Cardiac septum (tissue), 1 donor: ENCODE data around the gene CAMSAP3. TPM values are rescaled to one million over a fixed set of nuclear protein-coding genes. Genes with fewer than 3 reads are reported as not detected.

ENCODE experiments used
- DNase-seq: peaks from one replicate; pipeline ENCODE4 v3.0.0-alpha.2; 2020; ENCODE audit warnings: low spot score
- intact Hi-C: fragments of 100-400 bp; cut with DNase I; formaldehyde crosslinking; loops from one replicate; pipeline ENCODE4 v1.14.0; 2022
- total RNA-seq: library from RNA; stranded (reverse); fragmentation: NEBNext Ultra II Directional; extraction: Animal tissue kit (Norgen Biotek cat#: 25700); gene quantifications from one replicate; pipeline ENCODE4 v1.2.1, GENCODE V29; 2021
- donor health status: DM: no; HTN: no; CAD: no.

CAMSAP3 gene
- total RNA-seq, 1 donor from 2014 or later: not detected

DNA sequence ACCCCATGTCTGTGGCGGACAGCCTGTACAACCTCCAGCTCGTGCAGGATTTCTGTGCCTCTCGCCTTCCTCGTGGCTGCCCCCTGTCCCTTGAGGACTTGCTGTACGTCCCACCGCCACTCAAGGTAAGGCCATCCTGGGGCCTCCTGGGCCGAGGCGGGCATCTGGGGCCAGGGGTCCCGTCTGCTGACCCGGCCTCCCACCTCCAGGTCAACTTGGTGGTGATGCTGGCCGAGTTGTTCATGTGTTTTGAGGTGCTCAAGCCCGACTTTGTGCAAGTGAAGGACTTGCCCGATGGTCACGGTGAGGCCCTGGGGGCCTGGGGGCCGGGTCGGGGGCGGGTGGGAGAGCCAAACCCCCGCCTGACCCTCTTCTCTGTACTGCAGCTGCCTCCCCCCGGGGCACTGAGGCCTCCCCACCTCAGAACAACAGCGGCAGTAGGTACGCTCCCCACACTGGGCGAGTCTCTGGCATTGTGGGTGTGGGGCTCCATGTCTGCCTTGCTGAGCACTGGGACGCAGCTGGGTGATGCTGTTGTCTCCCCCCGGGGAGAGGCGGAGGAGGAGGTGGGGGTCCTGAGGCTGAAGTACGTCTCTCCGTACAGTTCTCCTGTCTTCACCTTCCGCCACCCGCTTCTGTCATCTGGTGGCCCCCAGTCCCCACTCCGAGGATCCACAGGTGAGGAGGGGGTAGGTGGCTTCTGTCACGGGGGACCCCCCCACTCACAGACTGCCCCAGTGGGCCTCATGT is 15.0 kb downstream of the CAMSAP3 start:
- intact Hi-C loops: no loop called here
- DNase-seq: no peak

DNA sequence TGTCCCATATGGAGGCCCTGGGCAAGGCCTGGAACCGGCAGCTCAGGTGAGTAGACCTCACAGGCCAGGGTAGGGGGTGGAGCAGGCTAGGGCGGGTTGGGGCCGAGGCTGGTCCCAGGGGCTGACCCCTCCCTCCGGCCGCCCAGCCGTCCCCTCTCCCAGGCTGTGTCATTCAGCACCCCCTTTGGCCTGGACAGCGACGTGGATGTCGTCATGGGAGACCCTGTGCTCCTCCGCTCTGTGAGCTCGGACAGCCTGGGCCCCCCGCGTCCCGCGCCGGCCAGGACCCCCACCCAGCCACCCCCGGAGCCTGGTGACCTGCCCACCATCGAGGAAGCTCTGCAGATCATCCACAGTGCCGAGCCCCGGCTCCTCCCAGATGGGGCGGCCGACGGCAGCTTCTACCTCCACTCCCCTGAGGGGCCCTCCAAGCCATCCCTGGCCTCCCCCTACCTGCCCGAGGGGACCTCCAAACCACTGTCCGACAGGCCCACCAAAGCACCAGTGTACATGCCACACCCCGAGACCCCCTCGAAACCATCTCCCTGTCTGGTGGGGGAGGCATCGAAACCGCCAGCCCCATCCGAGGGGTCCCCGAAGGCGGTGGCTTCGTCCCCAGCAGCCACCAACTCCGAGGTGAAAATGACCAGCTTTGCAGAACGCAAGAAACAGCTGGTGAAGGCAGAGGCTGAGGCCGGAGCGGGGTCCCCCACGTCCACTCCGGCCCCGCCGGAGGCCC is 16.0 kb downstream of the CAMSAP3 start:
- no peak for DNase-seq
- intact Hi-C loops: no loop called here

DNA sequence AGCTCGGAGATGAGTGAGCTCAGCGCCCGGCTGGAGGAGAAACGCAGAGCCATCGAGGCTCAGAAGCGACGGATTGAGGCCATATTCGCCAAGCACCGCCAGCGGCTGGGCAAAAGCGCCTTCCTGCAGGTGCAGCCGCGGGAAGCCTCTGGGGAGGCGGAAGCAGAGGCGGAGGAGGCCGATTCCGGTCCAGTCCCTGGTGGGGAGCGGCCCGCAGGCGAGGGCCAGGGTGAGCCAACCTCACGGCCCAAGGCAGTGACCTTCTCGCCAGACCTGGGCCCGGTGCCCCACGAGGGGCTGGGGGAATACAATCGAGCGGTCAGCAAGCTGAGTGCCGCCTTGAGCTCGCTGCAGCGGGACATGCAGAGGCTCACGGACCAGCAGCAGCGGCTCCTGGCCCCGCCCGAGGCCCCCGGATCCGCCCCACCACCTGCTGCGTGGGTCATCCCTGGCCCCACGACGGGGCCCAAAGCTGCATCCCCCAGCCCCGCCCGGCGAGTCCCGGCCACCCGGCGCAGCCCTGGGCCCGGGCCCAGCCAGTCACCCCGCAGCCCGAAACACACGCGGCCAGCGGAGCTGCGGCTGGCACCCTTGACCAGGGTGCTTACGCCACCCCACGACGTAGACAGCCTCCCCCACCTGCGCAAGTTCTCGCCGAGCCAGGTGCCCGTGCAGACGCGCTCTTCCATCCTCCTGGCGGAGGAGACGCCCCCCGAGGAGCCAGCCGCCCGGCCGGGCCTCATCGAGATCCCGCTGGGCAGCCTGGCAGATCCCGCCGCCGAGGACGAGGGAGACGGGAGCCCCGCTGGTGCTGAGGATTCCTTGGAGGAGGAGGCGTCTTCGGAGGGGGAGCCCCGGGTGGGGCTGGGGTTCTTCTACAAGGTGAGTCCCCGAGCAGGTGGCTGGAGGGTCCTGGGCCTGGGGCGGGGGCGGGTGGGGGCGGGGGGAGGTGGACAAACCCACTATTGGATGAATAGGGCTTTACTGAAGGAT is 16.9 kb downstream of the CAMSAP3 start:
- no peak for DNase-seq
- intact Hi-C loops: no loop called here

DNA sequence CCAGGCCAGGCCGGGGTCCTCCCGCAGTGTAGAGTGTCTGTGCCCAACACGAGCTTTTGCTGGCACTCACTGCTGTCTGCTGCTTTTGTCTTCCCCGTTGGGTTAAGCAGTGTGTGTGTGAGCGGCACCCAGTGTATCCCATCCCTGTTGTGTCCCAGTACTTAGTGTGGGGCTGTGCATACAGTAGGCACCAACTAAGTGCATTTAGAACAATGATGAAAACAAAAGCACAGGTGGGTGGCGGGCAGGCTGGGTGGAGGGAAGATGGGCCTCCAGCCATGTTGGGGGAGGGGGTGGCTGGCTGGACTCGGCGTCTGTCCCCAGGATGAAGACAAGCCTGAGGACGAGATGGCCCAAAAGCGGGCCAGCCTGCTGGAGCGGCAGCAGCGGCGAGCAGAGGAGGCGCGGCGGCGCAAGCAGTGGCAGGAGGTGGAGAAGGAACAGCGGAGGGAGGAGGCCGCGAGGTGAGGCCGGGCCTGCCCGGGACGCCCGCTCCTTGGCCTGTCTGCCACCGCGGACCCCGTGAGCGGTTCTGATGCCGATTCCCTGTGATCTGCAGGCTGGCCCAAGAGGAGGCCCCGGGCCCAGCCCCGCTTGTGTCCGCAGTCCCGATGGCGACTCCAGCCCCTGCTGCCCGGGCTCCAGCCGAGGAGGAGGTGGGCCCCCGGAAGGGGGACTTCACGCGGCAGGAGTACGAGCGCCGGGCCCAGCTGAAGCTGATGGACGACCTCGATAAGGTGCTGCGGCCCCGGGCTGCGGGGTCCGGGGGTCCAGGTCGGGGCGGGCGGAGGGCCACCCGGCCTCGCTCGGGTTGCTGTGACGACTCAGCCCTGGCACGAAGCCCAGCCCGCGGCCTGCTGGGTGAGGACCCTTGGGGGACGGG is 19.4 kb downstream of the CAMSAP3 start:
- intact Hi-C loops: no loop called here

DNA sequence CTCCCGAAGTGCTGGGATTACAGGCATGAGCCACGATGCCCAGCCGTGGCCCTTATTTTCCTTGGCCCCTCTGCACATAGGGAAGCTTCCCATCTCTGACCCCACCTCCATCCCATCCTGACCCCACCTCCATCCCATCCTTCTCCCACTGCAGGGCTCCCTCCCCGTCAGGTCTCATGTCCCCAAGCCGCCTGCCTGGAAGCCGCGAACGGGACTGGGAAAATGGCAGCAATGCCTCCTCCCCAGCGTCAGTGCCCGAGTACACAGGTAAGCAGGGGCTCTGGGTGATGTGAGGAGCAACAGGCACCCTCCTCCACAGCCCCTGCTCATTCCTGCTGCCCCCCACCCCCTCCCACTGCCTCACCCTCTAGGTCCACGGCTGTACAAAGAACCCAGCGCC is 21.5 kb downstream of the CAMSAP3 start:
- no peak for DNase-seq
- intact Hi-C loops: no loop called here

More for the DNA sequence above, 19.4 kb downstream of the CAMSAP3 start:
- no peak for DNase-seq

DNA sequence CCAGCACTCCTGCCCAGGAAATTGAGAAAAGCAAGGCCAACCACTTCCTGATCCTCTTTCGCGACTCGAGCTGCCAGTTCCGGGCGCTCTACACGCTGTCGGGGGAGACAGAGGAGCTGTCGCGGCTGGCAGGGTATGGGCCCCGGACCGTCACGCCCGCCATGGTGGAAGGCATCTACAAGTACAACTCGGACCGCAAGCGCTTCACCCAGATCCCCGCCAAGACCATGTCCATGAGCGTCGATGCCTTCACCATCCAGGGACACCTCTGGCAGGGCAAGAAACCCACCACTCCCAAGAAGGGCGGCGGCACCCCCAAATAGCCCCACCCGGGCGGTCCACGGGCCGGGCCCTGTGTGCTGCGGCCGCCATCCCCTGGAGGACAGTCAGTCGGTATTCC is 22.1 kb downstream of the CAMSAP3 start:
- intact Hi-C loops: no loop called here

DNA sequence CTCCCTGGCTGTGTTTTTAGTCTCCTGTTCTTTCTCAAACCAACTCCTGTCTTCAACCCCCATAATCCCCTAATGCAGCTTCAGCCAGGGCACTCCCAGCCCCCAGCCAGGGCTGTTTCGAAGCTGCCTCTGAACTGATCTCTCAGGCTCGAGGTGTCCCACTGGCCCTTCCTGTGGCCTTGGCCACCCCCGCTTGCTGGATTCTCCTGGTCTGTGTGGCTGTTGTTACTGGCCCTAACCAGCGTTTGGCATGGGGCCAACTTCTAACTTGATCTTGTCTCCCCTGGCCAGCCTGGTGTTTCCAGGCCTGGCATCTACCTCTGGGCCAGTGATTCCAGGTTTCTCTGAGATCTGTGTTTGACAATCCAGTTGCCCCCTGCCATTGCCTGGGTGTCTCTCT is 22.7 kb downstream of the CAMSAP3 start:
- intact Hi-C loops: no loop called here
- no peak for DNase-seq

More for the DNA sequence above, 22.1 kb downstream of the CAMSAP3 start:
- DNase-seq: no peak

DNA sequence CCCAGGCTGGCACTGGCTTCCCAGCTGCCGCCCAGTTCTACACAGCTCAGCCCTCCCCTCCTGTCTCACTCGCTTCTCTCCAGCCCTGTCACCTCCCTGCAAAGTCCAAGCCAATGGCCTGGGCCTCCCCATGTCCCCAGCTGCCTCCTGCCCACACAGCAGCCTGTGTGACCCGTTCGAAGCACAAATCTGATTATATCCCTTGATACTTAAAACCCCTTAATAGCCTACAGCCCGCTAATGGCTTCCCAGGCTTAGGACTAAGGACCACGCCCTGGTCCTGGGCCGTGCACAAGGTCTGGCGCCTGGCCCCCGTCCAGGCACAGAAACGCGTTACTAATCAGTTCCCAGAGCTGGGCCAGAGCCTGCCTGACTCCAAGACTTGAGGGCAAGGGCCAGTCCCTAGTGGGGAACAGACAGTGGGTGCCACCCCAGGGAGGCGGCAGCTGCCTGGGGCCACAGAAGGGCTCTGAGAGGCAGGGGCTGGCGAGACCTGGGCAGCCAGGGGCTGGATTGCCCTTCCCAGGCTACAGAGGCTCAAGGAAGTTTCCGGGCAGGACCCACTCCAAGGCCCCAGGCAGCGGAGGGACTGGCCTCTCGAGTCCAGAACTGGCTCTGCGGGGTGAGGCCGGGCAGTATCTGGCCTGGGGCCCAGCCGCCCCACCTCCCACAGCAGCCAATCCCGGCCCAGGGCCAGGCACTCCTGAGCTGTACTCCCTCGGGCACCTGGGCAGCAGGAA is 23.3 kb downstream of the CAMSAP3 start:
- intact Hi-C loops: no loop called here
- DNase-seq: no peak

DNA sequence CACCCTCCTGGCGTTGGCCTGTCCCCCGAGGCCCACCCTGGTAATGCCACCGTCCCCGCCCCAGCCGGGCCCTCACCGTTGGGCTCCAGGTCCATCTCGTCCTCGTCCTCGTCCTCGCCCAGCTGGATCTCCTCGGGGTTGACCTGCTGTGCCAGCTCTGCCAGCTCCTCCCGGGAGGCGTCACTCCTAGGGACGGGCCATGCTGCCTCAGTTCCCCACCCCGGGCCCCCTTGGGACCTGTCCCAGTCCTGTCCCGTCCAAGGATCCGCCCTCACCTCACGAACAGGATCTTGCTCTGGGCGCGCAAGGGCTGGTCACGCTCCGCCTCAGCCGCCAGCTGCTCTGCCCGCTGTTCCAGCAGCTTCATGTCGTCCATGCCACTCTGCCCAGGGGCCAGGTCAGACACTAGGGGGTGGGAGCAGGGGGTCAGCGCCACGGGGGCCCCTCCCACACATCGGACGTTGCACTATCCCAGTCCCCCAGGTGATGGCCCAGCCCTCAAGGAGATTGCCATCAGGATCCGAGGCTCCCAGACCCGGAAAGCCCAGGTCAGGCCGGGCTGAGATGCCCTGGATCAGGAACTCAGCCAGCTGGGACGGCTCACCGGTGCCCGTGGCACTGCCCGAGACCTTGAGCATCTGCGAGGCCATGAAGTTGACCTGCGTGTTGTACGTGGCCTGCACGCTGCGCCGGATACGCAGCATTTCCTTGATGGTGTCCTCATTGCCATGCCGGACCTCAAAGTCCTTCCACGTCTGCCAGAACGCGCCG is 24.2 kb downstream of the CAMSAP3 start:
- intact Hi-C loops: no loop called here
- DNase-seq: no peak

DNA sequence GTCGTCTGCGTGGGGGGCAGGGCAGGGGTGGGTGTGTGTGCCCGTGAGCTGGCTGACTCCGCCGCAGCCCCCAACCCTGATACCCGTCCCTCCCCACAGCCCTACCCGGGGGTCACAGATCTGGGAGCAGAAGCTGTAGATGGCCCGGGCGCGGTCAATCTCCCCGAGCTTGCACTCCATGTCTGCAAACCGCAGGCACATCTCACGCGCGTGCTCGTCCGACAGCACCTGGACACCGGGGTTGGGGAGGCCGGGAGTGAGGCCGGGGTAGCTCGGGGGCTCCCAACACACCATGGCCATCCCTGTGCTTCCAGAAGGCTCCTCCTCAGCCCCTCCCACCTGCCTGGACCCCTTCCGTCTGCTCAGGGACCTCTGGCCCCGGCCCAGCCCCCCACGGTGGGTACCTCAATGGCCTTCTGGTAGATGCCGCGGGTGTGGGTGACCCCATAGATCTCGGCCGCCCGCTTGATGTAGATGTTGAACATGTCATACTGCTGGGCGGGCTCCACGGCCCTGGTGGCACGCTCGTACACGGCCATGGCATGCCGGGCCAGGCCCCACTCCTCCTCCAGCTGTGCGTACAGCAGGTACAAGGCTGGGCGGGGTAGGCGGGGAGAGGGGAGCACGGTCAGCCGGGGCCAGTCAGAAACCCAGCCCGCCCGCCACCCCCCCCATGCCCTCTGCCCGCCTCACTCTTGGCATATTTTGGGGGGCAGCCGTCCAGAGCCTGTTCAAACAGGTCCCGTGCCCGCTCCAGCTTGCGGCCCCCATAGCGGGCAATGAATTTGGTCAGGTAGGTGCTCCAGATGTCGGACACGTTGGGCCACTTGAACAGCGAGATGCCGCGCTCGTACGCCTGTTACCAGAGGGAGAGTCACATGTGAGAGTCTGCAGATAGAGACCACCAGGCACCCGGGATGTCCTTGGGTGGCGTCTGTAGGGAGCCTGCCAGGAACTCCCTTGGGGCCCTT is 25.1 kb downstream of the CAMSAP3 start:
- intact Hi-C loops: no loop called here
- no peak for DNase-seq

DNA sequence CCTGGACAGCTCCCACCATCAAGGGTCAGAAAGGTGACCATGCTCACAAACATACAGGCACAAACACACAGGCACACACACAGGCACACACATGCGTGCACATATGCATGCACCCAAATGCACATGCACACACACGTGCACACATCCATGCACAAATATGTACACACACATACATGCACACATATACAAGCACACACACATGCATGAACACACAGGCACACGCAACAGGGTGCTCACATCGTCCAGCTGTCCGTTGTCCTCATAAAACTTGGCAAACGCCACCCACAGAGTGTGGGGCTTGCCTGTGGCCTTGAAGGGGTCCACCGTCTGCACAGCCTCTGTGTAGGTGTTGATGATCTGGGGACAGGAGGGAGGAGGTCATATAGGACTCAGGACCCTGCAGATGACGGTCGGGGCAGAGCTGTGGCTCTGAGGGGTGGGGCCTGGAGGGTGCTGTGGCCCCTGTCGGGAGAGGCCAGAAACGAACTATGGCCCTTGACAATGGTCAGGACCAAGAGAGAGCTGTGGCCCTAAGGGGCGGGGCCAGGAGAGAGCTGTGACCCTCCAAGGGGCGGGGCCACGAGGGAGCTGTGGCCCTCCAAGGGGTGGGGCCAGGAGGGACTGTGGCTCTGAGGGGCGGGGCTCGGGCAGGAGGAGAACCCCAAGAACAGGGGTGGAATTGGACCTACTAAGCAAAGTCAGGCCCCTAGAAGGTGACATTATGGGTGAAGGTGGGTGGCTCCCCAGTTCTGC is 27.4 kb downstream of the CAMSAP3 start:
- intact Hi-C loops: no loop called here

DNA sequence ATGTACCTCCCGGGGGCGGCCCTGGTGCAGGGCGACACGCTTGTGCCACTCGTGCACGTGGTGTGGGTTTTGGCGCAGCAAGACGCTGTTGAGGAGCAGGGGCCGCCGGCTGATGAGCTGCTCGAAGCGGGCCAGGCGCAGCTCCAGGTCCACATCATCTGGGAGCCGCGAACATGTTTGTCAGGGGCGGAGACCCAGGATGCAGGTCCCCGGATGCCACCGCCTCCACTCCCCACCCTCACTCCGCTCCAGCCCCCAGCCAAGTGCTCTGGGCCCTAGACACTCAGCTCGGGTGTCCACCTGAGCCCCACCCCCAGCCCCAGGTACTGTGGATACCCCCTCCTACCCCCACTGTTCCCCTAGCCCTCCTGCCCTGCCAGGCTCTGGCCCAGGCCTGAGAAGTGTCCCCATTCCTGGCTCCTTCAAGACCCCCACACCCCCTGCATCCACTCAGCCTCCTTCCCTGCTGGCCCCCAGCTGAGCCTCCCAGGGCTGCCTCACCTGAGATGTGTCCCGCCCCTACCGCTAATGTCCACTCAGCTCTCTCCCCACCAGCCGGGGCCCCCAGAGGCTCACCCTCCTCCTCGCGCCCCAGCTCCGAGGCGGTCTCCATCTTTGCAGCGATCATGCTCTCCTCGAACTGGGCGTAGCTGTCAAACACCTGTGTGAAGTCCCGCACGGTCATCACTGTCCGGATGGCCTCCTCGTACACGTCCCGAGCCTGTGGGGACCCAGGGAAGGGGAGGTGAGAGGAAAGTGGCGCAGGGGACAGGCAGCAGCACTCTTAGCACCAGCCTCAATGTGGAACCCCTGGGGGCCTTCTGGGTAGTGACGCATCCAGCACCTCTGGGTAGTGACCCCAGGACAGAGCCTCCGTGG is 28.3 kb downstream of the CAMSAP3 start:
- DNase-seq: no peak
- intact Hi-C loops: no loop called here

More for the DNA sequence above, 27.4 kb downstream of the CAMSAP3 start:
- no peak for DNase-seq

DNA sequence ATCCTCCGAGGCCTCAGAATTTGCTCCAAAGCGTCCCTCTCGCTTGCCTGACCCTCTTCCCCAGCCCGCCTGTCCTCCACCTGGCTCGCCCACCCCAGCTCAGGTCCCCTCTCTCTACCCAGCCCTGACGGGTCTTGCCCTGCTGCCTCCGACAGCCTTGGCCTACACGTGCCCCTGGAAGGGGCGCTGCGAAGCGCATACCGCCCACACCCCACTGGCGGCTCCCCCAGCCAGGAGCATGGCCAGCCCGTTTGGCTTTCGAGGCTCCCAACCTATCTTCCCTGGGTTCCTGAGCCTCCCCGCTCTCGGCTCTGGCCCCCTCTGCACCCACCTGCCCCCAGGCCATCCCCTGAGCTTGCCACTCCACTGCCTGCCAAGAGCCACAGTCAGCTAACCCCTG is 29.1 kb downstream of the CAMSAP3 start:
- intact Hi-C loops: no loop called here
- no peak for DNase-seq

DNA sequence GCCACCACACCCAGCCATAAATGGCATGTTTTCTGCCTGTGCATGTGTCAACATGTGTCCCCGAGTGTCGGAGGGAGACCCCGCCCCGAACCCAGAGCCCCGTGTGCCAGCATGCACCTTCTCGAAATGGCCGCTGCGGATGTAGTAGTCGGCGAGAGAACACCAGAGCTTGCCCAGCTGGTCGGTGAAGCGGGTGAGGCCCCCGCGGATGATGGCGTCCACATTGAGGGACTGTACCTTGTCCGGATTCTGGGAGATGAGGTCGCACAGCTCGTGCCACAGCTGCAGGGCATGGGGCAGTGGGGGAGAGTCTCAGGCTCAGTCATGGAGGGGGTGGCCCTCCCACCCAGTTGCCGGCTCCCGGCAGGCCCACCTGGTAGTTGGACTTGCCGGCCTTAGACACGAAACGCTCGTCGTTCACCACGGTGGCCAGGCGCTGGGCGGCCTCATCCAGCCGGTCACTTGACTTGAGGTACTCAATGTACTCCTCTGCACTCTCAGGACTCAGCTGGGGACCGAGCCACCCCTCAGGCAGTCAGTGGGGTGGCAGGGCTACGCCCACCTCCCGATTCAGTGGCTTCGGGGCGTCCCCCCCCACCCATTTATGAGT is 30.2 kb downstream of the CAMSAP3 start:
- DNase-seq: no peak
- intact Hi-C loops: no loop called here
